ENCODE results near the gene DEFB131B. TPM values are rescaled to one million over a fixed set of nuclear protein-coding genes. Genes with fewer than 3 reads are reported as not detected.

Gene DEFB131B, protein sequence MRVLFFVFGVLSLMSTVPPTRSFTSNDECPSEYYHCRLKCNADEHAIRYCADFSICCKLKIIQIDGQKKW
- polyA plus RNA-seq: not detected in 2 replicates

DNA sequence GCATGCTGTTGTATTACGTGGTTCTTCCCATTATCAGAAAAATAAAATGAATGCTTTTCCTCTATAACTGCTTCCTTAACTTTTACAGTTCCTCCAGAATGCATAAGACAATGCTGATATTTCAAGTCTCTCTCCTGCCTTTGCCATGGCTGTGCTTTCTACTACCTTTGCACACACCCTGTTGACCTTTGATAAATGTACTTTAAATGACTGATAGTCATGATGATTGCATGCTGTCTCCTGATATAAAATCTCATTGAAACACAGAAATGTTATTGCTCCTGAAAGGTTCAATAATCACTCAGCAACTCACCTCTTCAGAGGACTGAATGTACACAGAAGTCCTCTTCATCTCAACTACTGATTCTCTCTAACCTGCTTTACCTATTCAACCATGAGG is at the start of gene DEFB131B:
Gene DEFB131B, plus strand, starts transcription at position 395 of the 400 bp plus-strand sequence. Its CDS starts 0 bp downstream, at position 395.

GRCh38 chr11:71832811-71833210 is 45.4 kb upstream of the DEFB131B start, which contains the start of gene DEFB108B:
Gene DEFB108B (plus strand): TSS chr11:71833200. CDS start chr11:71833200, 0 bp downstream.

GRCh38 chr11:71927820-71928736 is 49.8 kb downstream of the DEFB131B start, which contains the start of gene XNDC1N:
Gene XNDC1N (minus strand): TSS chr11:71928594. CDS start chr11:71923353, 5,241 bp downstream.

DNA sequence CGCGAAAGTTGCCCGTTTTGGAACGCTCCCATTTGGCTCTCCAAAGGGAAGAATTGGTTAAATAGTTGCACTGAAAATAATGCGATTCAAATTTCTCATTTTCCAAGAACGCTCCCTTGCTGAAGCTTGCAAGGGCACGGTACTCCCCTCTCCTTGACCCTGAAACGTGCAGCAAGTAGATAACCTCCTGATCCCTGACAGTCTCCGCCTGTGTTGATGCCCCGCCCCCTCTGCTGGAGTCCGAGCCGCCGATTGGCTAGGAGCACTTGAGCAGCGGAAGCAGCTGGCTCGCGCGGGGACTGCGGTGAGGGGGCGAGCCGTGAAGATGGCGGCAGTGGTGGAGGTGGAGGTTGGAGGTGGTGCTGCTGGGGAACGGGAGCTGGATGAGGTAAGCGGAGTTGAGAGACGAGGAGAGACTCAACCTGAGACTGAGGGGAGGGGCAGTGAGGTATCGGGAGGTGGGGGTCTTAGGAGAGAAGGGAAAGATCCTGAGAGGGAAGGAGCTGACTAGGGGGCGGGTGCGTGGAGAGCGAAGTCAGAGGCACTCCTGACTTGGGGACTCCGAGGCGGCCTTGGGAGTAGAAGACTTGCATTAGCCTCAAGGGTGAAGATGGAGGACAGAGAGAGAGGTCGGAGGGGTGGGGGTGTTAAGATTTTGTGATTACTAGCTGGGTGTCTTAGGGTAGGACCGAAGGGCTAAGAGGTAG is 50.6 kb downstream of the DEFB131B start, which contains the start of gene RNF121:
Gene RNF121, plus strand, starts transcription at position 310 of the 707 bp plus-strand sequence. Its CDS starts 16 bp downstream, at position 326.

Other genes starting within 250 kb of the DEFB131B start
- gene DEFB108B, start 45.3 kb upstream of the DEFB131B start, polyA plus RNA-seq: not detected in 2 replicates
- 2.5 and 10.6 TPM in 2 replicates for gene XNDC1N, start 50.1 kb downstream of the DEFB131B start, polyA plus RNA-seq
- 1.7 and 4.5 TPM in 2 replicates for gene RNF121, start 50.6 kb downstream of the DEFB131B start, polyA plus RNA-seq
- gene IL18BP, start 120.5 kb downstream of the DEFB131B start, polyA plus RNA-seq: 0.92 and 1.7 TPM in 2 replicates
- gene NUMA1, start 202.1 kb downstream of the DEFB131B start, polyA plus RNA-seq: 13.6 and 15.7 TPM in 2 replicates
- 2.0 and 13.2 TPM in 2 replicates for gene LRRC51, start 202.4 kb downstream of the DEFB131B start, polyA plus RNA-seq
- gene LAMTOR1, start 224.8 kb downstream of the DEFB131B start, polyA plus RNA-seq: 53.8 and 85.9 TPM in 2 replicates
- not detected in 2 replicates for gene TOMT, start 227.5 kb downstream of the DEFB131B start, polyA plus RNA-seq
- gene ANAPC15, start 234.2 kb downstream of the DEFB131B start, polyA plus RNA-seq: 61.7 and 111 TPM in 2 replicates